Measurements from ENCODE around the gene UPF3A. TPM values are rescaled to one million over a fixed set of nuclear protein-coding genes. Genes with fewer than 3 reads are reported as not detected.

UPF3A gene
- total RNA-seq, 1 donor from 2014 or later, result 18.3 TPM

DNA sequence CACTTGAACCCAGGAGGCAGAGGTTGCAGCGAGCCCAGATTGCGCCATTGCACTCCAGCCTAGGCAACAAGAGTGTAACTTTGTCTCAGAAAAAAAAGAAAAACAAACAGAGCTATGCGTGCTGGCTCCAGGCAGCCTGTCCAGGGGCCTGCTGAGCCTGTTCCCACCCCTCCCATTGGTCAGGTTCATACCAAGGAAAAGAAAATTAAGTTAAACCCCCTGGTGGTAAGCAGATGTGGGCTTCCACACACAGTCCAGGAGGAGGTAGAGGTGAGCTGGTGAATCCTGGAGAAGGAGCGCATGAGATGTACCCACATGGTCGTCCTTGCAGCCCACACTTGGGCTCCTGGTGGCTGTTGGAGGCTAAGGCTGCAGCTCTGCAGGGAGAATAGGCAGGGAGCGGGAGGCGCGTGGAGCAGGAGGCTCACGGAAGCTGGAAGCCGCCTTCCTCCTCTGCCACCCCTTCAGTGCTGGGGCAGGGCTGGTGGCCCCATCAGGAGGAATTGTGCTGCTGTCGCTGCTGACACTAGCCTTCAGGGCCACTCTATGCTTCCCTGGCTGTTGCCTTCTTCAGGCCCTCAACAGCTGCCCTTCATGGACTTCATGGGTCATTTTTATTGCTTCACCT is 22.4 kb downstream of the UPF3A start:
- no peak for DNase-seq (ENCODE audit: low read depth, low spot score)

- no peak for DNase-seq (ENCODE audit: low read depth, low spot score)
Measured at GRCh38 chr13:114304346-114305034, 23.1 kb downstream of the UPF3A start.

- no peak for DNase-seq (ENCODE audit: low read depth, low spot score)
Measured at GRCh38 chr13:114309086-114309485, 27.7 kb downstream of the UPF3A start.

DNA sequence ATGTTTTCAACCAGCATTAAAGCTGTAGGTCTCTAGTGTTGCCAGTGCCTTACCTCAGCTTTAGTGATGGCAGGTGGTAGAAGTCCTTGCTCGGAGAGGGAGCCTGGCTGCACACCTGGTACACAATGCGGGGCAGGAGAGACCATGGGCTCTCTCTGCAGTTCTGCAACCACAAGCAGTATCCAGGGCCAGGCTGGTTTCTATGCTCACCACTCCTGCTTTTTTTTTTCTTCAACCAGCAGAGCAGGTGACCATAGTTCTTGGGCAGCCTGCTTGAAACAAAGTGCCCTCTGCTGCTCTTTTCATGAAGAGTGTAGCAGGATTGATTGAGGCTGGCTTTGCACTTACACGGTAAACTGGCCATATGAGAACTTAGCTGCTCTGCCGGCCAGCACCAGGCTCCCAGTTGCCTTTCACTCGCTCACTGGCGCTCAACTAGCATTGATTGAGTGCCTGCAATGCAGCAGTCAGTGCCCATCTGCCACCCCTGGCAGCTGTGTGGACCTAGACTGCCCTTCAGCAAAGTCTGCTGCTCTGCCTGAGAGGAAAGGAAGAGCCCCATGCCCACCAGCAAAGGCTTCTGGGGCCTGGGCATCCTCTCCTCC is 28.5 kb downstream of the UPF3A start:
- no peak for DNase-seq (ENCODE audit: low read depth, low spot score)

DNA sequence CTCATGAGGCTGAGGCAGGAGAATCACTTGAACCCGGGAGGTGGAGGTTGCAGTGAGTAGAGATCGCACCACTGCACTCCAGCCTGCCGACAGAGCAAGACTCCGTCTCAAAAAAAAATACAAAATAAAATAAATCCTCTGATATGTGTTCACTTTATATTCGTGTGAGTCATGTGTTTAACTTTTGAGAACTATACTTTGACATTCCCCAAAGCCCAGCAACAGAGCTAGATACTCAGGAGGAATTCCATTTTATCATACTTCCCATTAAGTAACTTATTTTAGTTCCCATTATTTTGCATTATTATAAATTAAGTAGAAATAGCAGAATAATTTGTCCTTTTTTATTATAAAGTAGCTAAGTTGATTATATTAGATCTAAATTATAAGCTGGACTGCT is 29.6 kb downstream of the UPF3A start:
- no peak for DNase-seq (ENCODE audit: low read depth, low spot score)

- no peak for DNase-seq (ENCODE audit: low read depth, low spot score)
Measured at GRCh38 chr13:114311387-114311786, 30.0 kb downstream of the UPF3A start.

DNA sequence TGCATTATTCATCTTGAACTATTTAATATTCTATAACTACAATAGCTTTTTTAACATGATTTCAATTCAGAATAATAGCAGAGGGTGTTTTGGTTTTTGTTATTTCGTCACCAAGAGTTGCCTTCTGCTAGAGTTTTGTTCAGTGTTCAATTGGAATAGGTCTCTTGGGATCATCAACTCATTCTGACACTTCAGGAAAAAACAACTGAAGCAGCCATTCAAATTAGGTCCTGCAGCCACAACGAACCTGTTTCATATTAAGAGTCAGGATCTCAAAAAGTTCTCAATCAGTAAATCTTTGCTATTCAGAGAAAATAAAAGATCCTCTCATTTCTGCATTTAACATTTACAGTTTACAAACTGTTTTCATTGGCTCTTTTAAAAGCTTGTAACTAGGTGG is 30.5 kb downstream of the UPF3A start:
- DNase-seq (ENCODE audit: low read depth, low spot score), result no peak

DNA sequence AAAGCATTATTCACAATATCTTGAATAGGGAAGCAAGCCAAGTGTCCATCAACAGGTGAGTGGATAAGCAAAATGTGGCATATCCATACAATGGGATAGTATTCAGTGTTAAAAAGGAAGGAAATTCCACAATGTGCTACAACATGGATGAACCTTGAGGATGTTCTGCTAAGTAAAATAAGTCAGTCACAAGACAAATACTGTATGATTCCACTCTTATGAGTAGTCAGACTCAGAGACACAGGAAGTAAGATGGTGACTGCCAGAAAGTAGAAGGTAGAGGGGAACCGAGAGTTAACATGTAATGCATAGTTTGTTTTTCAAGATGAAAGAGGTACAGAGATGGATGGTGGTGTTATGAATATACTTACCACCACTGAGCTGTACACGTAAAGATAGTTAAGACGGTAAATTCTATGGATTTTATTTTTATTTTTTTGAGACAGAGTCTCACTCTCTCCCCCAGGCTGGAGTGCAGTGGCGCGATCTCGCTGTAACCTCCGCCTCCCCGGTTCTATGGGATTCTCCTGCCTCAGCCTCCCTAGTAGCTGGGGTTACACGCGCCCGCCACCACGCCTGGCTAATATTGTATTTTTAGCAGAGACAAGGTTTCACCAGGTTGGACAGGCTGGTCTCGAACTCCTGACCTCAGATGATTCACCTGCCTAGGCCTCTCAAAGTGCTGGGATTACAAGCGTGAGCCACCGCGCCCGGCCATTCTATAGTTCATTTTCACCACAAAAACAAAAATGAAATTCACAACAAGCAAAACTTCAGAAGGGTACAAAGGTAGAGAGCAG is 31.9 kb downstream of the UPF3A start:
- DNase-seq (ENCODE audit: low read depth, low spot score), result no peak

DNA sequence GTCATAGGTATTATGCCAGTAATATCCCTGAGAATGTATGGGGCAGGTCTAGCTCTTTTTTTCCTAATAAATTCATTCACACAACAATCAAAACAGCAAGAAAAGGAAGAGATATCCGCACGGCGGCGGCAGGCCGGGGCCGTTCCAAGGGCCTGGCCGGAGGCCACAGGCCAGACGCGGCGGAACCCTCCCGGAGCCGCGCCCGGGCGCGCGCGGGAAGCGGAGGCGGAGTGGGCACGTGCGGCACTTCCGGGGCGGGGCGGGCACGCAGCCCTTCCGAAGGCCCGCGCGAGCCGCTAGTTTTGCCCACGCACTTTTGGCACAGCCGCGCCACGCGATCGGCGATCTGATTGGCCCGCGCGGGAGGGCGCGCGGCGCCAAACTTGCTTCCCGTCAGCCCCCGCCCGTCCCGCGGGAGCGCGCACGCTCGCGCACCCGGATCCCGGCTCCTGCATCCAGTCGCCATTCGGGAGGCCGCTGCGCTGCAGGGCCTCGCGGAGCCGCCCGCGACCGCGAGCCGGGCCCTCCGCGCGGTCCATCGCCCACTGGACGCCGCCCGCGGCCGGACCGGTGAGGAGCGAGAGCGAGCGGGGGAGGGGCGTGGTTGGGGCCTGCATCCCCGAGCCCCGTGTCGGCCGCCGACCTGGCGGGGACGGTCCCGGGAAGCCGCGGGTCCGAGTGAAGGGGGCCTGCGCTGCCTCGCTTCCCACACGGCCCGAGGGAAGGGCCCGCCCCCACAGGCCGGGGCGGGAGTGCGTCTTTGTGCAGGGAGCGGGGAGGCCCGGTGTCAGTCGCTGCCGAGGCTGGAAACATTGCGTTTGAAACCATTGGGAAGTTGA is 32.9 kb downstream of the UPF3A start, which contains the start of gene CHAMP1:
CHAMP1 (plus strand) TSS at position 430 of the 839 bp plus-strand sequence. CDS start 9,340 bp downstream, outside the sequence.
- DNase-seq (ENCODE audit: low read depth, low spot score), result peak; percentile 84

GRCh38 chr13:114315074-114315785 is 33.8 kb downstream of the UPF3A start:
- DNase-seq (ENCODE audit: low read depth, low spot score), result no peak

- no peak for DNase-seq (ENCODE audit: low read depth, low spot score)
Measured at GRCh38 chr13:114318624-114319023, 37.2 kb downstream of the UPF3A start.

- DNase-seq (ENCODE audit: low read depth, low spot score), result no peak
Measured at GRCh38 chr13:114319441-114319913, 38.1 kb downstream of the UPF3A start.

- DNase-seq (ENCODE audit: low read depth, low spot score), result no peak
Measured at GRCh38 chr13:114320065-114320464, 38.7 kb downstream of the UPF3A start.

GRCh38 chr13:114321256-114321655 is 39.9 kb downstream of the UPF3A start:
- no peak for DNase-seq (ENCODE audit: low read depth, low spot score)

GRCh38 chr13:114323349-114323748 is 41.9 kb downstream of the UPF3A start:
- no peak for DNase-seq (ENCODE audit: low read depth, low spot score)

- no peak for DNase-seq (ENCODE audit: low read depth, low spot score)
Measured at GRCh38 chr13:114324334-114324733, 42.9 kb downstream of the UPF3A start.

GRCh38 chr13:114325729-114326128 is 44.3 kb downstream of the UPF3A start:
- DNase-seq (ENCODE audit: low read depth, low spot score), result no peak

GRCh38 chr13:114328034-114328433 is 46.6 kb downstream of the UPF3A start:
- no peak for DNase-seq (ENCODE audit: low read depth, low spot score)

DNA sequence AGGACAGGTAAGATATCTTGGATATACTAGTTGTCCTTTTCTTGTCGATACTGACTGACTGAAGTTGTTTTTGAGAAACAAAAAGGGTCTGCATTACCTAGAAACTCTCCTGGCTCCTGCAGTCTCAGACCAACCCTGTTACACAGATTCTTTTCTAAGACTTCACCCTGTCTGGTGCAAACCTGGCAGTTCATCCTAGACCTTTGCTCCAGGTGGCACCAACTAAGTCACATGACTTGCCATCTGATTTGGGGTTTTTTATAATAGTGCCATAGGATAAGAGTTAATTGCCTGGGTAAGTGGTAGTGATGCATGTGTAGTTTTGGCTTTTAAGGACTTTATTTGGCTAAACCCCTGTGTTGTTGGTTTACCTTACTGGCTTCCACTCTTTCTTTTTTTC is 47.2 kb downstream of the UPF3A start:
- no peak for DNase-seq (ENCODE audit: low read depth, low spot score)

- no peak for DNase-seq (ENCODE audit: low read depth, low spot score)
Measured at GRCh38 chr13:114330086-114330485, 48.7 kb downstream of the UPF3A start.

Data from pulmonary artery endothelial cell (primary cell).